Measurements from ENCODE around the gene STOML1.
A peak's percentile ranks its signal among the peaks of the same experiment; 100 is the strongest.

STOML1 gene

GRCh38 chr15:73935547-73935946 is 56.5 kb downstream of the STOML1 start:
- H3K27ac ChIP-seq, result peak overlapping the region in 1 of 2 donors; percentile 74
- H3K4me3 ChIP-seq, result no peak overlapping the region
- no peak for TF ChIP-seq CTCF (IDR thresholded peaks at IDR 0.05)
- no peak for DNase-seq (ENCODE audit: low spot score)

- Histone ChIP-seq H3K4me3 (no peak overlapping the region), H3K27ac (no peak overlapping the region)
- TF ChIP-seq CTCF (IDR thresholded peaks at IDR 0.05), result no peak
- DNase-seq (ENCODE audit: low spot score), result no peak
Observed at GRCh38 chr15:73934281-73934680, 57.8 kb downstream of the STOML1 start.

GRCh38 chr15:73932381-73933191 is 59.5 kb downstream of the STOML1 start:
- Histone ChIP-seq H3K27ac (peak overlapping the region in 1 of 2 donors; percentile 3), H3K4me3 (no peak overlapping the region)
- TF ChIP-seq CTCF (IDR thresholded peaks at IDR 0.05), result no peak
- DNase-seq (ENCODE audit: low spot score), result no peak

GRCh38 chr15:73931441-73931840 is 60.7 kb downstream of the STOML1 start:
- Histone ChIP-seq H3K27ac (peak overlapping the region; percentile 75 to 79), H3K4me3 (no peak overlapping the region)
- no peak for DNase-seq (ENCODE audit: low spot score)
- no peak for TF ChIP-seq CTCF (IDR thresholded peaks at IDR 0.05)

- no peak for DNase-seq (ENCODE audit: low spot score)
- H3K4me3 ChIP-seq, result peak overlapping the region; percentile 85
- H3K27ac ChIP-seq, result peak overlapping the region; percentile 75 to 79
- TF ChIP-seq CTCF (IDR thresholded peaks at IDR 0.05), result no peak
Observed at GRCh38 chr15:73930790-73931281, 61.3 kb downstream of the STOML1 start.

- Histone ChIP-seq H3K27ac (peak overlapping the region; percentile 75 to 79), H3K4me3 (peak overlapping the region; percentile 85)
- no peak for DNase-seq (ENCODE audit: low spot score)
- TF ChIP-seq CTCF (IDR thresholded peaks at IDR 0.05), result no peak
Observed at GRCh38 chr15:73930371-73930770, 61.7 kb downstream of the STOML1 start.
